Activated CD8-positive, alpha-beta memory T cell treated with anti-CD3 and anti-CD28 coated beads, Interleukin-2, amount 50 U/mL, for 4 hours (primary cell): ENCODE measurements around the gene GAB1.

ENCODE experiments used
- DNase-seq: peaks from one replicate; pipeline ENCODE4 v3.0.0-alpha.2; 2020

GAB1 gene

DNA sequence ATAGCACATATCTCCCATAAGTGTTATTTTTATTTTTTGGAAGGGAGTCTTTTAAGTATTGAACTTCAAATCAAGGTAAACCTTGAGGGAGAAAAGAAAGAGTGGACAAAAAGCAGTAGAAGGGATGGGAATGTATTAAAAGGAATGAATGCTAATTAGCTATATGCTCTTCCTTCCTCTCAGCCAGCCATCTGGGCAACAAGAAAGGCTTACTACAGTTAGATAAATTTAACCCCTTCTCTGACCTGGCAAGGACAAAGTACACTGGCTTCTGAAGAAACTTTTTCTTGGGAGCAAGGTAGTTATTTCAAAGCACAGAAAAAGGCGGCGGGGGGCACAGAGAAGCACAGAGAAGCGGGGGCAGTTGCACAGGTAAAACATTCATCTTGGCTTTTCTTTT is 54.6 kb downstream of the GAB1 start:
- no peak for DNase-seq

DNA sequence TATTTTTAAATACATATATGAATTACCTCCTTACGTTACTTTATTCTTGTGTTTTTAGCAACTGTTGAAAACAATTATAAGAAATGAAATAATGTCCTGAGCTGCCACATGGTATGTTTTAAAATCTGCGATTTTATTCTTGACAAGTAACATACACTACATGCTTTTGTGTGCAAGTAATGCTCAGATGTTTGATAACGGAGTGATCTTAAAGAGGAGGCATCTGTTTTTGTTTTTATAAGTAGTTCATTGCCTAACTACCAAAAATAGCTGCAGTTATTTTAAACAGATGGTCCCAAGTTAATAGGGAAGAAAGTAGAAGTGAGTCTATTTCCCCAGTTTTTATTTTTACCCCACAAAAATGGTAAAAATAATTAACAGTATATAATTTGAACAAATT is 55.2 kb downstream of the GAB1 start:
- DNase-seq = no peak

DNA sequence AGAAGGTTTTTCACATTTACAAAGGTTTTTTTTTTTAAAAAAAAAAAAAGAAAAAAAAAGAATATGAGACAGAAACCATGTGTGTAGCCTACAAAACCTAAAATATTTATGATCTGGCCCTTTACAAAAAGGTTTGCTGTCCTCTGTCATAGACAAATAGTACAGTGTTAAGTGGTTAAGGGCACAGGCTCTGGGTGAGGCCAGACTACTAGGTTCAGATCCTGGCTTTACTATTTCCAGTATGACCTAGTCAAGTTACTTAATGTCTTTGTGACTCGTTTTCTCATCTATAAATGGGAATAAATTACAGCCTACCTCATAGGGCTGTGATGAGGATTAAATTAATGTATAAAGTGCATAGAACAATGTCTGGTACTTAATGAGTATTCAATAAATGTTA is 56.5 kb downstream of the GAB1 start:
- DNase-seq = no peak

DNA sequence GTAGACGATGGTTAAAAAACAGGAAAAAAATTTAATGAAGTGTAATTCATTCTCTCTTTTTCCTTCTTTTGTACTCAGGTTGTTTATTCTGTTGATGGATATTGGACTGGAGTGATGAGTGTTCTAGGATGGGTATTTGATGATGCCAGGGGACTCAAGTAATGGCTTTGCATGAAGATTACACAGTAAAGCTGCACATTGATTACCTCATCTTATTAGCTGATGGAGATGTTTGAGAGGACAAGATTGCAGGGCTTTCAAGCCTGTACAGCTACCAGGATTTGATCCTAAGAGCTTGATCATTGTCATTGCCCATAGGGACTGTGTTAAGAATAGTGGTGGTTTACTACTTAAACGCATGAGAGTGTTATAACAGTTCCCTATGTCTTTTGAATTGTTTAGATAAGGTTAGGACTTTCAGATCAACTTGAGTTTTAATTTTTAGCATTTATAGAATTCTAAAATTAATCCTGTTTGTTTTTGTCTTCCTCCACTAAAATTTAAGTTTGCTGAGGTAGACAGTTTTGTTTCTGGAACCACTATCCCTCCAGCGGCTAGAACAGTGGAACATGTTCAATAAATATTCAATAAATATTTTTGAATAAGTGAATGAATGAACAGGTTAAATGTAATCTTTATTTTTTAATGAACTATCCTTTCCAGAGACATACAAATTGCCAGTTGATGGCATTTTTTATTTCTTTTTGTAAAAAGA is 58.2 kb downstream of the GAB1 start:
- no peak for DNase-seq

DNA sequence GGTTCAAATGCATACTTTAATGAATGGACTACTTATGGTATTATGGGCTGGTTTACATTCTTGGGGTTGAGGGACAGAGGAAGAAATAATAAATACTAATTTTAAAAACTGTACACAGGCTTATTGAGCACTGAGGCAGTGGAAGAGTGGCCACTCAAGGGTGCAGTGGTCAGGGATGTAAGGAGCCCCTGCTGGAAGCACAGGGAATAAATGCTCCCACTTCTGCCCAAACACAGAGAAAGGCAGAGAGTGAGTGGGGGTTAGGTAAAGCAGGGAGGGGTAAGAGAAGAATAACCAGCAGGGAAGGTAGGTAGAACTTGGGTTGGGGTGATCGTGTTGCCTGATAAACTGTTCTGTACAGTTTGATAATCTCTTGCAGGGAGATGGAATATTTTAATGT is 60.0 kb downstream of the GAB1 start:
- no peak for DNase-seq

DNA sequence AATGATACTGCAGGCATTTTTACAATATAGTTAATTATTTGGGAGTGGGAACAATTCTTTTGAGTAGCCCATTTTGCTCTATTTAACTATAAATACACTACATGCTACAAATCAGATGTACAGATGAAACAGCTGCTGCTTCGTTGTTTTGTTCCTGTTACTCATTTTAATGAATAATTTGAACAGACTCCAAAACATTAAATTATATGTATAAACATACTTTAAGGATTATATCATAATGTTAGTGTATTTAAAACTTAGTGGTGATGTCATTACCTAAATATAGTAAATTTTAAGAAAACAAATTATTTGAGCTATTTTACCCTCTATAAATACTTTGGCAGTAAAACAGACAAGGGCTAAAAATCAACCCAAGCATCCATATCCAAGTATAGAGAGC is 60.7 kb downstream of the GAB1 start:
- no peak for DNase-seq

DNA sequence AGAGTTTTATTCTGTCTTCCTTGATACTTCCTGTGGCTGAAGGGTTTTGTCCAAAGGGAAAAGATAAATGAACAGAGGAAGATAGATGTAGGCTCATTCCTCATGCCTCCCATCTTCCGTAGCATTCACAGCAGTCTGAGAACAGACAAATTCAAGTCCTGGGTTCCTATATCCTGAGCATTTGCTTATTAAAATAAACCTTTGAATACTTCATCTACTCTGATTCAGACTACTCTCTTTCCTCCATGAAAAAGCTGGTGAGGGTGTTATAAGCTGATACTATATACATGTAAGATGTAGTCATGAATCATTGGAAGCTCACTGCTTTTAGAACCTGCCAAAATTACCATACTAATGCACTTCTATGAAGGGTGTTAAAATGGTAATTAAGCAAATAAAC is 61.2 kb downstream of the GAB1 start:
- no peak for DNase-seq

DNA sequence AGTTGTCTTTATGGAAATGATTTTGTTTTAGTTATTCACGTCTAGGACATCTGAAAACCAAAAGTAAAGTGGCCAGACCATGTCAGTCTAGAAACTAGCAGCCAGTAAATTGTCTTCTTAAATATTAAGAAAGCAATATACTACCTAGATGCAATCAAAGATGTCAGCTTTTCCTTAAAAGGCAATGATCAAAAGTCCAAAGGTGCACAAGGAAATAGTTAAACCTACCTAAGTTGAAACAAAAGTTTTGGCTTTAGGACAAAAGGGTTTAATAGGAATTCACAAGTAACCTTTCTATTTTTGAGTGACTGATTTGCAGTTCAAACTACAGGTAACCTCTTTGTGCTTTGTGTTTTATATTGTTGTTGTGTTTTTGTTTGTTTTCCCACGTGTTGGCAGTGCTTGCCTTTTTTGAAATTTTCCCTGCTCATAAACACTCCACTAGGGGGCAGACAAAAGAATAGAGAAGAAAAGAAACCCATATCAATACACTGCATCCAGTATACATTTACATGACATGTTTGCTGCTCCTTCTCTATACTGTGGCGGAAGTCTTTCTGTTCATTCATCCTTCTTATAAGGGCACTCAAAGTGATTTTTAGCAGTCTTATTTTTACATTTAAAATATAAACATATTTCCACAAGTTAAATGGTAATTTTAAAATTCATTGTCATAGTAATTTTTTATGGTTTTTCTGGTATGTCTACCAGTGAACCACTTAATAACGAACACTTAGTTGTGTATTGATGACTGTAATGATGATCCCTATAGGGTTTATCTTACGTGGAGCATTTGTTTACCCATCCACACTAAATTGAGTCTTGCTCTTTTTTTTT is 62.7 kb downstream of the GAB1 start:
- DNase-seq = no peak

DNA sequence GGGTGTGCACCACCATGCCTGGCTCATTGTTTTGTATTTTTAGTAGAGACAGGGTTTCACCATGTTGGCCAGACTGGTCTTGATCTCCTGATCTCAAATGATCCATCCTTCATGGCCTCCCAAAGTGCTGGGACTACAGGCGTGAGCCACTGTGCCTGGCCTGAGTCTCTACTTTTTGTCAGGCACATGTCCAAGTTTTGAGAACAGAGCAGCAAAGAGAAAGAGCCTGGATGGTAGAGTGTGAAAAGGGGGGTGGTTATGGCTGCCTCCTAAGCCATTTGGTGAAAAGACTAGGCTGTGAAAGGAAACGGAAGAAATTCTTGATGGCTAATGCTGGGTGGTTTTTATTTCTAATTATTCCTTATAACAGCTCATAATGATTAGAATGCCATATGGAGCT is 63.4 kb downstream of the GAB1 start:
- DNase-seq = no peak

DNA sequence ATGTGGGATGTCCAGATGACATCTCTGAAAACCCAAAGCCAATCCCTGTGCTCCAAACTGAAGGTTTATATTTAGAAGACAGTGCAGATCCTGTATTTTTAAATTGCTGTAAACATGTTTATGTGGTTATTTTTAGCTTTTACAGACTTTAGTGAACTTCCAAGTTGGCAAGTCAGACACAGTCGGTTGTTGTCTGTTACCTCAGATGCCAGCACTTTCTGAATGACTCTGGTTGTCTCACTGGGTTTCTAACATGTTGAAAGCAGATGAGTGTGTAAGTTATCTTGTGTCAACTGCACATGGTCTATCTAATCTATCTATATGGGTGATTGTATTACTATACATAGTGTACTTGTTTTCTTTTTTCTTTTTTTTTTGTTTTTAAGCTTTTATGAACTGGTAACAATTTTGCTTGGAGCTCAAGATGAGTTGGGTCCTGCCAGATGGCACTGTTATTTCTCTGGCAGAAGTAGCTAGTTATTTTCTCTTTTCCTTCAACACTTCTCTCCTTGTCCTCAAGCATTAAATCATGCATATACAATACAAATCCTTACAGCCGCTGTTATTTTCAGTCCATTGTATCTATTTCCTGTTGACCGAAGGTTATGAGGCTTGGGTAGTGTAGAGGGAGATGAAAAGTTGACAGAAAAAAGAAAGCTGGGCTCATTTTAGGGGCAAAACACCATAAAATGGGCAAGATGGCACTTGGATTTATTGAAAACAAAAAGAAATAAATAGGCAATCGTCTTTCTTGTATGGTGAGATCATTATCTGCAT is 66.3 kb downstream of the GAB1 start:
- no peak for DNase-seq

DNA sequence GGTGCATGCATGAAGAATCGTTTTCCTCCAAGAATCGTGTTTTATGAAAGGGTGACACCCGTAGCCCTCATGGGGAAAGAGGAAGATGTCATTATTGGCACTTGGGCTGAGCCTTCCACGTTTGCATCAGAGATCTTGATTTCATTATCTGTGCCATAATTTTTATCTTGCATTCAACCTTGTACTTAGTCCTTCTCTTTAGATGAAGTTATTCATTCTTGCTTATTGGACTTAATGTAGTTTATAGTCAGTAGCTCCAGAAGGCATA is 66.8 kb downstream of the GAB1 start:
- DNase-seq = no peak

DNA sequence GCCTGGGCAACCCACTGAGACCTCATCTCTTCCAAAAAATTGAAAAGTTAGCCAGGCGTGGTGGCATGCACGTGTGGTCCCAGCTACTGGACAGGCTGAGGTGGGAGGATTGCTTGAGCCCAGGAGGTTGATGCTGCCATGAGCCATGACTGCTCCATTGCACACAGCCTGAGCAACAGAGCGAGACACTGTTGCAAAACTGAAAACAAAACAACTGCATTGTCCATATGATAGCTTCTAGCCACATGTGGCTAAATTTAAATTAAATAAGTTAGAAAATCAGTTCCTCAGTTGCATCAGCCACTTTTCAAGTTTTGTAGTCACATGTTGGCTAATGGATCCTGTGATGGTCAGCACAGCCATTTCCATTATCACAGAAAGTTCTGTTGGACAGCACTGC is 67.9 kb downstream of the GAB1 start:
- no peak for DNase-seq

DNA sequence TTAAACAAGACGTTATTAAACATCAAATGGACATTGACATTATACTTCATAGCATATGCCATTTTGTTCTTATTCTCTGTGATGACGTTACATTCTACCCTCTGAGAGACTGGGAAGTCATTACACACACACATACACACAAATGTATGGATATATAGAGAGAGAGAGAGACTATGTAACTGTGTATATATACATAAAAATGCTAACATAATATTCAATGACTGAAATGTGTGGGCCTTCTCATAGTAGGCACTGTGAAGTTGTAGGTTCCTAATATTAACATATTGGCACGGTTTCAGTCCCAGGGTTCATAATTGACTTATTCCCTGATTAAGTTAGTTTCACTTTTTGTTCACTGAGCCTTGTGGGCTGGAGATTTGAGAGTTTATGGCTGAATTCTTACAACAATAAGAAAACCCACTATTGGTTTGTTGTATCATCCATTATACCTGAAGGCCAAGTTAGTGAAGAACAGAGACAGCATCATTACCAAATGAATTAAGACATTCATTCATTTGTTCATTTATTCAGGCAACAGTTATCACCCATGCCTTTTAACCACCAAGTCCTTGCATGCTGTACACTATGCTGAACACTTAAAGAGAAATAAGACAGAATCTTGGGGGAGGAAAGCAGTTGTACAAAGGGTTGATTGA is 68.5 kb downstream of the GAB1 start:
- DNase-seq = no peak

DNA sequence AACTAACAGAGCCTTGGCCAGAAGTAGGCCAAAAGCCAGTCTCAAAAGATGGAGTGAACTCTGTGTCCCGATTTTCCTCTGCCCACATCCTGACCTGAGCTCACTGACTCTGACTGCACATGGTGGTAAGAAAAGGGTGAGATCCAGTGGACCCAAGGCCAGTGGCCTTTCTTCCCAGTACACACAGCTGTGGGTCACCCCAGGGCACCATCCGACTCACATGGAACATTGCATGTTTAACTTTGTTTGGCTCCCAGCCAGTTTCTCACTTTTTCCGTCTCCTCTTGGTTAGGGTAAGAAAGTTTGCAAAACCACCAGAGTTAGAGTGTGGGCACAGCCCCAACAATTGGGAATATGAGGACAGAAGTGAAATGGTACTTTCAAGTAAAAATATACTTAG is 69.8 kb downstream of the GAB1 start:
- DNase-seq = no peak

DNA sequence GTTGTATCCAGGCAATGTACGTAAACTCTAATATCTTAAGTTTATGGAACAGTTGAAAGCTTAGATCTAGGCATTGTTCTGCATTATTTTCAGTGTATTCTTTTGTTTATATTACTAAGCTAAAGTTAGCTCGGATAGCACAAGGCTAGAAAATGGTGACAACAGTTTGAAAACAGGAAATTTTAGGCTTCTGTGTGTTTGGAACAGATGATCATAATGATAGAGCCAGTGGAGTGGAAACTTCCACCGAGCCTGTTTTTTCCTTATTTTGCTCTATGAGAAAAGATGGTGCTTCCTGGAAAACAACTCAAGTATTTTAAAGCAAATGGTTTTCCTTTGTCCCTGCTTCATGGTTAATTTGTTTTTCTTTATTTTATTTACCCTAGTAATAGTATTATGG is 70.8 kb downstream of the GAB1 start:
- no peak for DNase-seq

DNA sequence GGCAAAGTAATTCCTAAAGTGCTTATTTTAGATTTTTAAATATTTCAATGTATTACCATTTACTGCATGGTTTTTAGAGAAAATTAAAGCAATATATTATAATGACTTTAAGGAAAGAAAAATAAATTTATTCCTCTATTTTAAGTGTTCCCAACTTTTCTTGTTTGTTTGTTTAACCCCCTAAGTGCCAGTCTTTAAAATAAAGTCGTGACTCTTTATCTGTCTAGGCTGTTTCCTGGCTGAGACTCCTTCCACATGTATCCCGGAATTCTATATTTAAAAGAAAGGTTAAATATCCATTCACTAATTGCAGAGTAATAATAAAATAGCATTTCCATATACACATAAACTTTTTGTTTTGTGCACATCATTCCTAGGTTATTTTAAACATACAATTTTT is 71.2 kb downstream of the GAB1 start:
- no peak for DNase-seq

DNA sequence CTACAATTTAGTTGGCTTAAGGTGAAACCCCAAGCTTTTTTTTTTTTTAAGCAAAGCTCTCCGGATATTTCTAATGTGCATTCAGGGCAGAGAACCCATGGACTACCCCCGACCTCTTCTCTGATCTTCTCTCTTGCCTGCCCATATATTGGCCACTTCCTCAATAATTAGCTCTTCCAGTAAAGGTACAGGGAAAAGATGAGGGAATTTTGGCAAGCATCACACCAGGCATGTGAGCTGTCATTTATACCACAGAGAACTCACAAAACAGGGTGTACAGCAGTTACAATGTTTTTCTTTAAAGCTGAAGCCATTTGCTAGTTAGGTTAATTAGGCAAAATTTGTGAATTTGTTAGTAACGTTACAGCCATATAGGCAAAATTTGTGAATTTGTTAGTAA is 73.3 kb downstream of the GAB1 start:
- no peak for DNase-seq

DNA sequence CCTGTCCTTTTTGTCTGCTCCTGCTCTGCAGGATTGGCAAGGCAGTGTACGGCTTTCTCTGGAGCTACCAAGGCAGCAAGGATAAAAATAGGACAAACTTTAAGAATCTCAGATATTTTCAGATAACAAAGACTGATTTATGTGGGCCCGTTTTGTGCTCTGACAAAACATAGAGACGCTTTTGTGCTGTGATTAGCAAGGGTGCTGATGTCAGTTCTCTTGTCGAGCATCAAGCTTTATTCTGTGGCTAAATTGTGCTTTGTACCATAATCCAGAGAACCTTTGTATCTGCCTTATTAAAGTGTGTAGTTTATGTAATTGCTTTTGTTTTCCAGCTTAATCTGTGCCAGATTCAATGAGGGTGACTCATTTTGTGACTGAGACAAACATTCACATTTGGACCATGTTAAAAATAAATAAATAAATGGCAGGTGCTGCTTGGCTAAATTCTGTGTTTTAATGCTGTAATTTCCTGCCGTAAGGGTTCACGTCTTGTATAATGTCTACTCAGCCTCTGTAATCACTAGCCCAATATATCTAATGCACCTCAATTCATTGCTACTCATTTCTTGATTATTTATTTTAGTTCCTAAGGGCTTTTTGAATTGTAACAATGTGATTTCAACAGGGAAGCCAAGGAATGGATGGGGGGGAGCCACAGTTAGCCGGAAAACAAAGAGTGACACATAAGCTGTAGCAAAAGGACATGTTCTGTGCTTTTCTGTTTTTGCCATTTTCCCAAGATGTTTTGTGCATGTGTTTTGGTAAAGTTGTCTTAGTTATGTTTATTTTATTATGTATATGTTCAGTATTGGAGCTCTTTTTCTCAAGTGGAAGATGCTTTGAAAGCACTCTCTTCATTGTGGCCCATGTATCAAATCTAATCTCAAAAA is 75.1 kb downstream of the GAB1 start:
- no peak for DNase-seq

DNA sequence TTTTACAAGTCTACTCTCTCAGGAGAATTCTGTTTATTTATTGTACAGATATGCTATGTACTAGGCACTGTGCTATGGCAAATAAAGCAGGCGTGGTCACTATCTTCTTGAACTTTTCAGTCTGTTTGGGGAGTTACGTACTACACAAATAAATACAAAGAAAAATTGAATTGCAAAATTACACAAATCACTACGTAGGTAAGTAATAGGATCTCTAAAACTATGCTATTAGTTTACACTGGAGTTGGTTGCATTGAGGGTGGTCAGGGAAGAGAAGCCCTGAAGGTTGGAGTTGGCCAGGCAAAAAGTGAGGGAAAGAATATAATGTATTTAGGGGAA is 75.7 kb downstream of the GAB1 start:
- DNase-seq = no peak

DNA sequence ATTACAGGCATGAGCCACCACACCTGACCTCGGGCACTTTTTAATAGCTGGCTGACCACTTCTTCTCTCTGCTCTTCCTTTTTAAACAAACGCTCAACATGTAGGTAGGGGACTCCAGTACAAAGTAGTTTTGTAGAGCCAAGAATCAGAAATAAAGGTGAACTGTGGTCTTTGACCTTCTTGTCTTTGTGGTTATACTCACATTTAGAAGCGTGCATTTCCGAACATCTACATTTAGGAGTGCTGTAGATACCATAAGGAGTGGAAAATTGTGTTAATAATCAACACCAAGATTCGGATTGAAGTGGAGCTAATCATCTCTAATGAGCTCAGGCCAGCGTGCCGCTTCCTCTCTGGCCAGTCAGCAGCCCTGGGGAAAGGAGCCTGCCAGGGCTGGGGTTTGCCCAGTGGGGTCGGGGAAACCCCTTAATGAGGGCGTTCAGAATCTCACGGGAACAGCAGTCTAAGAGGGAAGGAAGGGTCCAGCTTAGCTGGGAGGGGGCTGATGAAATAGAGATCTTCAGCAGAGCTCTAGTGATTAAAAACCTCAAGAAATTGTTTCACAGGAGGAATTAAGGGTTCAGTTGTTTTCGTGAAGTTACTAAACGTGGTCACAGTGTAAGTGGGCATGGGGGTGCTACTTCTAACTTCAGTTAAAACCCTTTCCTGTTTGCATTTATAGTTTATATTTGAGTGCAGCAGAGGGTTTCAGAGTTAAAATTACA is 81.2 kb downstream of the GAB1 start:
- DNase-seq = no peak

DNA sequence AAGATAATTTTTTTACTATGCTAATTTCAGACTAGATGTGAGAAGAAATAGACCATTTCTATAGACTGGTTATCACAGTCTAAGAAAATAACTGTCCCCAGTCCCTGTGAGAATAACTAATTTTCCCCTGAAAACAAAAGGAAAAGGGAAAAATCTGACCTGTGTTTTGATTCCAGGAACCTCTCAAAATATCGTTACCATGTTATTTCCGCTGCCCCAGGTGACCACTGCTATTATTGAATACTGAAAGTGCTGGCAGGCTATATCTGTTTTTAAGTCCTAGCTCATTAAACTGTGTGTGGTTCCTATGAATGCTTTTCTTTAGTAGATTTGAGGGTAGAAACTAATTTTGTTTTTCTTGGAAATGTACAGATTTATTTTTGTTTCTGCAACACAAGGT is 83.6 kb downstream of the GAB1 start:
- no peak for DNase-seq

DNA sequence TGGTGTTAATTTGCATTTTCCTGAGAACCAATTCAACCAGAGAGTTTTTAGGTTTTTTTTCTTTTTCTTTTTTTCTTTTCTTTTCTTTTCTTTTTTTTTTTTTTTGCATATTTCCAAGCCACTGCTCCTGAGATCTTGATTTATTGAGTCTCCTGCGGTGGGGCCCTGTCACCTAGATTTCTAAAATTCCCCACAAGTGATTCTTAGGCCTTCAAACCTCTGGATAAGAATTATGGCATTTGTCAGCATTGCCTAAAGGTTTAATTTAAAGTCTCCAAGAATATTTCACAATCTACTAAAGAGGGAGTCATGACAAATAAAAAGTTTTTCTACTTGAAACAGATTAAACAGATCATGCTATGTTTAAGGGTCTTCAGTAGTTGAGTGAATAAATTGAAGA is 84.9 kb downstream of the GAB1 start:
- DNase-seq = no peak
